Measurements from ENCODE around the gene ABRACL.

Gene ABRACL

DNA sequence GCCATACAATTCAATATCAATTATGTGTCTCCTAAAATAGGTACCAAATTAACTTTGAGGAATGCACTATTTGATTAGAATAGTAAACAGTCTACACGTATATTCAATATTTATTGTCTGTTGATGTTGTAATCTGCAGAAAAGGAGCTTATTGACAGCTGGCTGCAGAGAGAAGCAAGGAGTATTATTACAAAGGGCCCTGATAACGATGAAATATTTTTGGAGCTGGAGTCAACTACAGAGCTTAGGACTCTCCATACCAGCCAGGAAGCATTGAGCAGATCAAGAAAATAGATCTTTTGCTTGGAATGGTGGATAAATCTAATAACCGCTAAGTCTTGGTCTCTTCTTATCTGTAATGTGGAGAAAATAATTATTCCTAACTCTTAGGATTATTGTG is 25.5 kb downstream of the ABRACL start:
- no peak for DNase-seq (ENCODE audit: low read depth)

- DNase-seq (ENCODE audit: low read depth) = no peak
These were observed 27.2 kb downstream of the ABRACL start for GRCh38 chr6:139055709-139056108.

DNA sequence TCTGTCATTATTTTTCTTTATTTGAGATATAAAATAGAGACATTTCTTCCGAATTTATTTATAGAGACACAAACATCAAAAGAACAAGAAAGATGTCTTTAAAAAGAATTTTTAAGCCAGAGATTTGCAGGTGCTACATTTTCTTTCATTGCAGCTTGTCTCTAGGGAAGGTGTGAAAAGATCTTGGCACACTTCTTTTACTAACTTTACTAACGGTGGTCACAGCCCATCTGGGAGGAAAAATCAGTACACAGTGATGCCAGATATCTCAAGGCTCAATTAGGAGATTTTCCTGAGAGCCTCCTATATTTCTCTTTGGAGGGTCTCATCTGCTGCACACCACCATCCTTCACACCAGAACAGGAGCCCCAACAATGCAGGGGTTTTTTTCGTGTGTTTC is 29.5 kb downstream of the ABRACL start:
- DNase-seq (ENCODE audit: low read depth) = no peak

GRCh38 chr6:139060332-139060731 is 31.8 kb downstream of the ABRACL start:
- peak; percentile 15 for DNase-seq (ENCODE audit: low read depth)

DNA sequence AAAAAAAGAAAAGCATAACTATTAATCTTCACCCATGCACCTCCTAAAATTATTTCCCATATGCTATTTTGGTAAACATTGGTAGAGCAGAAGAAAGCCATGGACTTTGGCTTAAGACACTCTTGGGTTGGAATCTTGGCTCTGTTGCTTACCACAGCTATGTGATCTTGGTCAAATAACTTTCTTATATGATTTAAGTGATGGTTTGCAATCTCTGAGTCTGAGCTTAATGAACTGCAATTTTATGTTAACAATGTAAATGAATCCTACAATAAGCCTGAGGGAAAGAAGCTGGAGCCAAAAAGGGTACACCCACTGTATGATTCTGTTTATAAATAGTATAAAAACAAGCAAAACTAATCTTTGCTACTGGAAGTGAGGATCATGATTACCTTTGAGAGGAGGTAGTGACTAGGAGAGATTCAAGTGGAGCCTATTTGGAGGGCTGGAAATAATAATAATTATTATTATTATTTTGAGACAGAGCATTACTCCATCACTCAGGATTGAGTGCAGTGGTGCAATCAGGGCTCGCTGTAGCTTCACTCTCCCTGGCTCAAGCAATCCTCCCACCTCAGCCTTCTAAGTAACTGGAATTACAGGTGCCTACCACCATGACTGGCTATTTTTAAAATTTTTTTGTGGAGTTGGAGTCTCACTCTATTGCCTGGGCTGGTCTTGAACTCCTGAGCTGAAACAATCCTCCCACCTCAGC is 34.5 kb downstream of the ABRACL start:
- no peak for DNase-seq (ENCODE audit: low read depth)

- DNase-seq (ENCODE audit: low read depth) = no peak
These were observed 36.6 kb downstream of the ABRACL start for GRCh38 chr6:139064981-139065665.

GRCh38 chr6:139066080-139066479 is 37.5 kb downstream of the ABRACL start:
- DNase-seq (ENCODE audit: low read depth) = no peak

GRCh38 chr6:139068846-139069245 is 40.3 kb downstream of the ABRACL start:
- DNase-seq (ENCODE audit: low read depth) = no peak

DNA sequence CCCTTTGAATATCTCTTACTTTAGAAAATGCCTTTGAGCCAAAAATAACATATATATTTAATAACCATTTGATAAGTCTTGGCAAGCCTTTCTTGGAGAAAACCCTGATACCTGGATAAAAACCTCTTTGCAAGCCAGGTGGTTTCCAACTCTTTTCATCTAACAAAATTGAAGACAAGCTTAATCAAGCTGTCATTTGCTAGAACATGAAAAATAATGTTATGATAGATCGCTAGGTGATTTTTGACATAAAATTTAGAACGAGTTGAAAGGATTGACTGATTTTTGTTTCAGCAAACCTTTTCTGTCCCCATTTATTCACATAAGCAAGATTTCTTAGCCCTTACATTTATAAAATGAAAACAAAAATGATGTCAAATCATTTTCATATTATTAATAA is 44.6 kb downstream of the ABRACL start:
- no peak for DNase-seq (ENCODE audit: low read depth)

DNA sequence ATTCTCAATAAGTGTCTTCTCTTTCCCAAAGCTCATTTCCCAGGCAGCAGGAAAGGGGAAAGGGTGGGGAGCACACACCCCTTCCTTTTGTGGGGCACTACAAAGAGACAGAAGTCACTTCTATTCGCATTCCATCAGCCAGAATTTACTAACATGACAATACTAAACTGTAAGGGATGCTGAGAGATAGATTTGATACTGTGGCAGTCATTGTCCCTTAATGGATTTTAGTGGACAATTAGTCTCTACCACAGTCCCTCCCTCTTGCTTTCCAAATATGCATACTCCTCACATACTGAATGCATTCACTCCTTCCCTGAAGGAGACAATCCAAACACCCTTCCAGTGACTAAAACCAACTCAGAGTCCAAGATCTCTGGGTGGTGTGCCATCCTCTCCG is 50.5 kb downstream of the ABRACL start:
- DNase-seq (ENCODE audit: low read depth) = no peak

DNA sequence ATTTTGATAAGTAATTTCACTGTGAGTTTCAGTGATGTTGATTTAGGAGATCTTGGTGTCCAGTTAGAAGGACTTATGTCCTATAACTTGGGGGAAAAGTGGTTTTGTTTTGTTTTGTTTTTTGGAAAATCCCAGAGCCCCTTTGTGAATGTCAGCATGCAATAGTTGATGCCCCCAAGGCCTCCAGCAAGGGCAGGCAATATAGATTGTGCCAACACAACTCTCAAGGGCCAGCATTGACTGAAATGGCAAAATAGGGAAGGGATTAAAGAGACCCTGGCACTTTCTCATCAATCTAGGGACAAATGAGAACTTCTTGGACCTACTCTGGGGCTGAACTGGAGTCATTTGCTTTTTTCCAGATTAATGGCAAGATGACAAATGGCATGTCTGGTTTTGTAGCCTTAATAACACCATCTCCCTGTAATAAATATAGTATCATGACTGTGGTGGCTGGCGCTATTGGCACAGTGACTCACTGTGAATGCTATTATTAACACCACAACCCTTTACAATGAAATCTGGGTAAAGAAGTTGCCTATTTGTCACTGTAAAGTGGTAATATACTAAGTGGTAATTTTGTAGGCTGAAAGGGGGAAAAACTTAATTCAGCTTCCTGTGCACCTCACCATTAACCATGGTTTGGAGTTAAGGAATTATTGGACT is 51.8 kb downstream of the ABRACL start:
- DNase-seq (ENCODE audit: low read depth) = no peak

- no peak for DNase-seq (ENCODE audit: low read depth)
These were observed 52.9 kb downstream of the ABRACL start for GRCh38 chr6:139081471-139081870.

- DNase-seq (ENCODE audit: low read depth) = no peak
These were observed 53.8 kb downstream of the ABRACL start for GRCh38 chr6:139082370-139082769.

DNA sequence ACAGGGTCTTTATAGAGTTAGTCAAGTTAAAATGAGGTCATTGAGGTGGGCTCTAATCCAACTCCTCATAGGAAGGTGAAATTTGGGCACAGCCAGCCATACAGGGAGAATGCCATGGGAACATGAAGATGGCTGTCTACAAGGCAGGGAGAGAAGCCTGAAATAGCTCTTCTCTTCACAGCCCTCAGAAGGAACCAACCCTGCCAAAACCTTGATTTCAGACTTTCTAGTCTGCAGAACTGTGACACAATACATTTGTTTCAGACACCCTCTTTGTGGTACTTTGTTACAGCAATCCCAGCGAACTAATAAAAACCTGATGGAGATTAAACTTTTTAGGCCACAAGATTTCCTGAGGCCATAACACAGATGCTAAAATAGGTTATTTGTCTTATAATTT is 63.3 kb downstream of the ABRACL start:
- DNase-seq (ENCODE audit: low read depth) = no peak

Data from HS-5 (cell line).